Skeletal muscle satellite cell (primary cell): ENCODE measurements around the gene CFAP45. TPM values are rescaled to one million over a fixed set of nuclear protein-coding genes. Genes with fewer than 3 reads are reported as not detected.
A peak's percentile ranks its signal among the peaks of the same experiment; 100 is the strongest.

Source experiments
- H3K27me3 ChIP-seq: 2 replicates; pipeline ENCODE4 v1.7.0; 2013; ENCODE audit warnings: low read length; ENCODE audit not compliant: control insufficient read depth, insufficient read depth
- H3K36me3 ChIP-seq: 2 replicates; pipeline ENCODE4 v1.7.0; 2013; ENCODE audit warnings: mild to moderate bottlenecking, control low read depth, low read length; ENCODE audit not compliant: insufficient read depth
- H3K4me1 ChIP-seq: 2 replicates; pipeline ENCODE4 v1.7.0; 2013; ENCODE audit warnings: low read length; ENCODE audit not compliant: control insufficient read depth, insufficient read depth
- H3K4me2 ChIP-seq: 2 replicates; pipeline ENCODE4 v1.7.0; 2013; ENCODE audit warnings: mild to moderate bottlenecking, low read length
- H3K4me3 ChIP-seq: 2 replicates; pipeline ENCODE4 v1.7.0; 2013; ENCODE audit warnings: low read length
- H3K9ac ChIP-seq: 2 replicates; pipeline ENCODE4 v1.7.0; 2013; ENCODE audit warnings: mild to moderate bottlenecking, low read depth, low read length, moderate library complexity
- H3K9me3 ChIP-seq: replicated peaks from 2 replicates; pipeline ENCODE4 v1.7.0; 2013; ENCODE audit warnings: mild to moderate bottlenecking, control low read depth, low read length
- total RNA-seq: library from RNA; depleted of rRNA; stranded (reverse); fragments of >200 nt; gene quantifications from 2 replicates; pipeline ENCODE4 v1.2.3, GENCODE V29; 2012; rRNA removed

CFAP45 gene, protein sequence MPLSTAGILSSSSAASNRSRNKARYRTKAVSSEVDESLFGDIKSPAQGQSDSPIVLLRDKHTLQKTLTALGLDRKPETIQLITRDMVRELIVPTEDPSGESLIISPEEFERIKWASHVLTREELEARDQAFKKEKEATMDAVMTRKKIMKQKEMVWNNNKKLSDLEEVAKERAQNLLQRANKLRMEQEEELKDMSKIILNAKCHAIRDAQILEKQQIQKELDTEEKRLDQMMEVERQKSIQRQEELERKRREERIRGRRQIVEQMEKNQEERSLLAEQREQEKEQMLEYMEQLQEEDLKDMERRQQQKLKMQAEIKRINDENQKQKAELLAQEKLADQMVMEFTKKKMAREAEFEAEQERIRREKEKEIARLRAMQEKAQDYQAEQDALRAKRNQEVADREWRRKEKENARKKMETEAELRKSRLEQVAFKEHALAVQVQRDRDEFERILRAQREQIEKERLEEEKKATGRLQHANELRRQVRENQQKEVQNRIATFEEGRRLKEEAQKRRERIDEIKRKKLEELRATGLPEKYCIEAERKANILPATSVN
- 0.22 and 0.51 TPM in 2 replicates for total RNA-seq

DNA sequence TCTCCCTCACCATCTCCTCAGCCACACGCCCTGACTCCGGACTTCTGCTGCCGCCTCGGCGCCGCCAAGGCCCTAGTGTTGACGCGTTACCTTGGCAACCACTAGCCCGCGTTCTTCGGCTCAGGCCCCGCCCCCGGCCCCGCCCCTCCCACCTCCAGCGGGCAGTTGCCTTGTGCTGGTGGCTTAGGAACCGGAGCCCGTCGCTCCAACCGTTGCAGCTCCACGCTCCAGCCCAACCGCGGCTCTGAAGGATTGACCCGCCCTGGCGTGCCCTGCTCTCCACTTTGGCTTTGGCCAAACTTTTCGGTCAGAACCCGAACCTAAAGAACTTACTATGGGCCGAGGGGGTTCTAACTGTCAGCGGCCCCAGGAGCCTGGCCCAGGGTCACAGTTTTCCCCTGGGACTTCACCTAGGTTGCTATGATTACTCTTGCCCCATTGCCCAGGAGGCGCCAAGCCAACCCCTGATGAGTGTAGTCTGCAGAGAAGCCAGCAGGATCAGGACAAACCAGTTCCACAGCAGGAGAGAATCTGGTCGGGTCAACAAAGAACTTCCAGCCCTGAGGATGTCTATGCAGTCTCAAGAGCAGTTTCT is at the start of gene CFAP45:
Gene CFAP45 (minus strand): TSS at position 80 of the 595 bp plus-strand sequence. CDS start 67 bp downstream, at position 13.
- Histone ChIP-seq H3K9me3 (no peaks in the 10 kb centered on the region), H3K4me3 (no peak within 1 kb of the TSS), H3K4me1 (peaks cover 3% of the 10 kb centered on the region), H3K27me3 (no peaks in the 10 kb centered on the region), H3K36me3 (no peaks in the 10 kb centered on the region), H3K4me2 (peak within 1 kb of the TSS; percentile 38), H3K9ac (no peak within 1 kb of the TSS)

DNA sequence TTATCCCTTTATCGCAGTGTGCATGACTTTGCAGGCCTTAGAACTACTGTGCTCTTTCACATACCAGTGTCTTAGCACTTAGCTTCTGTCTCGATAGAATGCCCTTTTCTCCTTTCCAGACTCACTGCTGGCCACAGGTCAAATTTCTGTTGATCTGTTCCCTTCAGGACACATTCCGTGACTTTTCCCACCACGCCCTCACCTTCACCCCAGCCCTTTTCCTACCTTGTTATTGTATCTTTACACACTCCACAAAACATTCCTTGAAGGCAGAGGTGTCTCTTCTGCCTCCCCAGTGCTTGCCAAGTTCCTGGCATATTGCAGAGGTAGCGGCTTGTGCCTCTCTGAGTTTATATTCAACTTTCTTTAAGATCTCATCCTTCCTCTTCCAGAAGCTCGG is 49.2 kb upstream of the CFAP45 start:
- Histone ChIP-seq H3K27me3 (peaks cover 62% of the 10 kb centered on the region), H3K4me3 (no peak overlapping the region), H3K36me3 (no peaks in the 10 kb centered on the region), H3K4me1 (peaks cover 12% of the 10 kb centered on the region), H3K9me3 (no peaks in the 10 kb centered on the region), H3K4me2 (no peak overlapping the region), H3K9ac (no peak overlapping the region)

DNA sequence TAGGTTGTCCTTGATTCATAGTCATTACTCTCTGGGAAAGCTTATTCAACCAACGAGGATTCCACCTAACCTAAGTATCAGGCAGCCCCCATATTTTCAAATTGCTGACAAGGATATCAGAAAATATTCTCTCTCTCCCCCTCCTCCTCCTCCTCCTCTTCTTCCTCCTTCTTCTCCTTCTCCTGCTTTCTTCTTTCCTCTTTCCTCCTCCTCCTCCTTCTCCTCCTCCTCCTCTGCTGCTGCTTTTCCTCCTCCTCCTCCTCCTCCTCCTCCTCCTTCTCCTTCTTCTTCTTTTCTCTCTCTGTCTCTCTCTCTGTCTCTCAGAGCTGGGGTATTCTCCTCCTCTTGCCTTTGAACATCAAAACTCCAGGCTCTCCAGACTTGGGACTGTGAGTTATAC is 48.0 kb upstream of the CFAP45 start:
- Histone ChIP-seq H3K4me3 (no peak overlapping the region), H3K4me2 (no peak overlapping the region), H3K4me1 (peaks cover 8% of the 10 kb centered on the region), H3K9me3 (no peaks in the 10 kb centered on the region), H3K36me3 (no peaks in the 10 kb centered on the region), H3K27me3 (peaks cover 66% of the 10 kb centered on the region), H3K9ac (no peak overlapping the region)

DNA sequence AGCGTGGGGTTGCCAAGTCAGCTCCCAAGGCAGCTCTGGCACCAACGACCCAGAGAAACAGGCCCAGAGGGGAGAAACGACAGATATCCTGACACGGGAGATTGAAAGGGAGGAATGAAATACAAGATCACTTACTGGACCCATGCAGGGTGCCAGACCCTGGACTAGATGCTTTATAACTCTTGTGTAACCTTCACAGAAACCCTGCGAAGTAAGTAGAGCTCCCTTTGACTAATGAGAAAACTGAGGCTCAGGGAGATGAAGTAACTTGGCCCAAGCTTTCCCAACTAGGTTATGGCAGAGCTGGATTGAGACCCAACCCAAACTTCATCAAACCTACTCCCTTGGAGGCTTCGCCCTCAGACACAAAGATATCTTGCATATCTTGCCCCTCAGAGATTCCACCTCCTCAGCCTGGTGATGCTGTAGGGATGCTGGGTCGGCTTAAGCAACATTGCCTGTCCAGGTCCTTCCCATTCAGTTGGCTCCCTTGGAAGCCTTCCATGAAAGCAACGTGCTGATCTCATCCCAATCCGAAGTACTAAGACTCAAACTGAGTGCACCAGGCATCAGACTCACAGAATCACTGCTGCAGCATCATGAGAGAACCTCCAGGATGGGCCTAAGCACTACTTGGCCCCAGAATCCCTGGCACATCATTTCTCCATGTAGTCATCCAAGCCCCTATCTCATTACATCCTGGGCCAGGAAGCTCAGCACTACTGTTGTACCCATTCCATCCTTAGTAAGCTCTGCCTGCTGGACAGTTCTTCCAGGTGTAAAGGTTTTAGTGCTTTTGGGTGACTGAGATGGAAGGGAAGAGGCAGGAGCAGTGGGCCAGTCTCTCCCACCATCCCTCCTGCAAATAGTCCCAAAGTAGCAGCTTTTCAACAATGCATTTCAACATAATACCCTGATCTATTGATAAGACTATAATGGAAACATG is 46.5 kb upstream of the CFAP45 start:
- Histone ChIP-seq H3K27me3 (peaks cover 66% of the 10 kb centered on the region), H3K4me2 (peak overlapping the region; percentile 91), H3K4me3 (peak overlapping the region; percentile 70), H3K4me1 (peaks cover 8% of the 10 kb centered on the region), H3K9me3 (no peaks in the 10 kb centered on the region), H3K9ac (no peak overlapping the region), H3K36me3 (no peaks in the 10 kb centered on the region)

DNA sequence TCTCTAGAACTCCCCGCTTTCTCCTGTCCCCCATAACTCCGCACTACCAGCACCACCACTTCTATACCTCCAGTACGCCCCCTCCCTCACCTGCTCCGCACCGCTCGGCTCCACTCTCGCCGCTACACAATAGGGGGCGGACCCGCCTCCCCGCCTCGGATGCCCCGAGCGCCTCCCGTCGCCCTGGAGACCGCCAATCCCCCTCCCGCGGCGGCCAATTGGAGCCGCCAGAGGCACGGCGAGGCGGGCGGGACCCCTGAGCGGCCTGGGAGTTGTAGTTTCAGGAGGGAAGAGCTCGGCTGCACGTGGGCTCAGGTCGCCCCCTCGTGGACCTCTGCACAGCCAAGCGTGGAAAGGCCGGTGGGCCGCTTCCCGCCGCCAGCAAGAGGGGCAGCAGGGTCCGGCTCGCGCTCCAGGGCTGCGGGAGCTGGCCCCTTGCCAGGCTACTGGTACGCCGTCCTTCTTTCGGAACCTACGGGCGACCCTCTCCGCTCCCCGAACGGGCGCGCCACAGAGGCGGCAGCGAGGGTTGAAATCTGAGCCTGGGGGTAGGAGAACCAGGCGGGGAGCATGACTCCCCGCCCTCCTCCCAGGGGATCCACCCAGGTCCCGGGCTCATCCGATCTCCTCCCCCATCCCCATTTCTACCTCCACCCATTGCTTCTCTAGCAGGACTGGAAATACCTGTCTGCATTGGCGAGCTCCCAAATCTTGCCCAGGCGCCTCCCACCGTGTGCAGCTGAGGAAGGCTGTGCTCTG is 45.7 kb upstream of the CFAP45 start, which contains the start of gene IGSF9:
Gene IGSF9 (minus strand): TSS at position 131 of the 759 bp plus-strand sequence. CDS start 2,159 bp downstream, outside the sequence.
- peak within 1 kb of the TSS; percentile 70 for H3K4me3 ChIP-seq
- H3K27me3 ChIP-seq: peaks cover 68% of the 10 kb centered on the region
- H3K4me2 ChIP-seq: peak within 1 kb of the TSS; percentile 91
- H3K9ac ChIP-seq: peak within 1 kb of the TSS; percentile 38
- H3K36me3 ChIP-seq: no peaks in the 10 kb centered on the region
- no peaks in the 10 kb centered on the region for H3K9me3 ChIP-seq
- peaks cover 8% of the 10 kb centered on the region for H3K4me1 ChIP-seq

DNA sequence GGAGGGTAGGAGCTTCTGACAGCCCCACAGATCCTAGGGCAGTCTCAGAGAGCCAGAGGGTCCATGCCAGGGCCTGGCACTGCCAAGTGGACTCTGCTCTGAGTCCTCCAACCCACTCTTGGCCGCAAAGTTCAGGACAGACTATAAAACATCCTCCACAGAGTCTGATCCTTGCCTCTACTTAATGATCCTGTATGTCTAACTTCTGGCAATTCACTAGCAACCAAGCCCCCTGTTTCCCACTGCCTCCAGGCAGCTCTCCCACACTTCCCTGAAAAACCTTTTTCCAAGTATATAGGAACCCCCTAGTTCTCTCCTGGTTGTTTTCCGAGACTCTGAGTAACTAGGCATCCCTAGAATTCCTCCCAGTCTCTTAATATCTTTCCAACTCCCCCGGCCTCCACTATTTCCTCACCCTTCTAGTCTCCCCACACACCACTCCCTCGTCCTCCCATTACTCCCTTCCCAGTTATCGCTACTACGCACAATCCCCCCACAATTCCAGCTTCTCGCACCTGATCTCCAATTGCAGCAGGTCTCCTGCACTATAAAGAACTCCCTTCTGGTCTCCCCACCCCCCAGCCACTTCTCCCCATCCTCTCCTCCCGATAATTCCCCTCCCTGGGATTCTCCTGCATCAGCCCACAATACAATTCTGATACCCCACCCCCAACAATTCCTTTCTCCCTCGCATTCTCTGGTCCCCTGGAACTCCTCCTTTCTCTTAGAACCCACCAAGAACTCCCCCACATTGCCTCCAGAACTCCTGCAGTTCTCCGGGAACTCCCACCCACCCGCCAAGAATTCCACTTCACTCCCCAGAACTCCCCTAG is 44.9 kb upstream of the CFAP45 start:
- peak overlapping the region; percentile 91 for H3K4me2 ChIP-seq
- peaks cover 67% of the 10 kb centered on the region for H3K27me3 ChIP-seq
- H3K4me1 ChIP-seq: peaks cover 8% of the 10 kb centered on the region
- H3K9me3 ChIP-seq: no peaks in the 10 kb centered on the region
- peak overlapping the region; percentile 70 for H3K4me3 ChIP-seq
- no peak overlapping the region for H3K9ac ChIP-seq
- no peaks in the 10 kb centered on the region for H3K36me3 ChIP-seq

DNA sequence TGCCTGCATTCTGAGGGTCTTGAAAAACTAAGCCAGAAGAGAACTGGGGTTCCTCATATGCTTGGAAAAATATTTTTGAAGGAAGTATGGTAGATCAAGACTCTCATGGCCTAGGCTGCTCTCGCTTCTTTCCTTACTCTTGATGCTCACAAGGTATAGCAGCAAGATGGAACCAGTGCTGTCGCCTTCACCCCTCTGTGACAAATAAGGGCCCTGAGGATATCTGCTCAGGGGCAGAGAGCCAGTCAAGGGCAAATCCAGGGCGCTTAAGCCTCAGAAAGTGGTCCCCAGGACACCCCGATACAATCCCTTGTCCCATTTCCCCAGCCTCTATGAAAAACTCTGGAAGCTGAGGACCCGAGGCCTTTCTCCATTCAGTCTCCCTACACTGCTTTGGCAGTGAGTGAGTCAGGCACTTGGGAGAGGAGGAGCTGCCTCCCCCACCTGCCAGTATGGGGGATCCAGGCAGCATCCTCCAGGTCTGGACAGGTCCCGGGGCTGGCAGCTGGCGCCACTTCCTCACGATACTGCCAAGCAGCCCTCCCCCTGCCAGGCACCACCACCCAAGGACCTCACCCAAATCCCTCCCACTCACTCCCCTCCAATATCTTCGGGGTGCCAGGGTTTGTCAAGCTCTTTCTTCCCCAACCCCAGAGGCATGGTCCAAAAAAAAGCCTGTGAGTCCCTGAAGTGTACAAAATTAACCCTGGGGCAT is 44.1 kb upstream of the CFAP45 start:
- Histone ChIP-seq H3K4me1 (peaks cover 8% of the 10 kb centered on the region), H3K4me2 (no peak overlapping the region), H3K4me3 (no peak overlapping the region), H3K36me3 (no peaks in the 10 kb centered on the region), H3K27me3 (peaks cover 66% of the 10 kb centered on the region), H3K9ac (no peak overlapping the region), H3K9me3 (no peaks in the 10 kb centered on the region)

DNA sequence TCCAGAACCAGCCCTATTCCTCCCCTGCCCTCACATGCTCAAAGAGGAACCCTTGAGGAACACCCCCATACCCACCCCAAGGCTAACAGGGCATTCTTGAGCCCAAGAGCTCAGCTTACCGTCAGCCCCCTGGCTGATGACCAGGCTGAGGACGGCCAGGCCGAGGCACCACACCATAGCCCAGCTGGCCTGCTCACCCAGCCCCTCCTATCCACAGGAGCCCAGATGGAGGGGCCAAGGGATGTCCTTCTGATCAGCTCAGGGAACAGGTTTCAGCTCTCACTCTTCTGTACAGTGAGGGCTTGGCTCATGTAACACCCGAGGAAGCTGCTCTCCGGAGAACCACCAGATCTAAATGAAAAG is 43.3 kb upstream of the CFAP45 start:
- peaks cover 8% of the 10 kb centered on the region for H3K4me1 ChIP-seq
- H3K4me2 ChIP-seq: no peak overlapping the region
- H3K4me3 ChIP-seq: no peak overlapping the region
- H3K9me3 ChIP-seq: no peaks in the 10 kb centered on the region
- H3K36me3 ChIP-seq: no peaks in the 10 kb centered on the region
- no peak overlapping the region for H3K9ac ChIP-seq
- peaks cover 71% of the 10 kb centered on the region for H3K27me3 ChIP-seq

DNA sequence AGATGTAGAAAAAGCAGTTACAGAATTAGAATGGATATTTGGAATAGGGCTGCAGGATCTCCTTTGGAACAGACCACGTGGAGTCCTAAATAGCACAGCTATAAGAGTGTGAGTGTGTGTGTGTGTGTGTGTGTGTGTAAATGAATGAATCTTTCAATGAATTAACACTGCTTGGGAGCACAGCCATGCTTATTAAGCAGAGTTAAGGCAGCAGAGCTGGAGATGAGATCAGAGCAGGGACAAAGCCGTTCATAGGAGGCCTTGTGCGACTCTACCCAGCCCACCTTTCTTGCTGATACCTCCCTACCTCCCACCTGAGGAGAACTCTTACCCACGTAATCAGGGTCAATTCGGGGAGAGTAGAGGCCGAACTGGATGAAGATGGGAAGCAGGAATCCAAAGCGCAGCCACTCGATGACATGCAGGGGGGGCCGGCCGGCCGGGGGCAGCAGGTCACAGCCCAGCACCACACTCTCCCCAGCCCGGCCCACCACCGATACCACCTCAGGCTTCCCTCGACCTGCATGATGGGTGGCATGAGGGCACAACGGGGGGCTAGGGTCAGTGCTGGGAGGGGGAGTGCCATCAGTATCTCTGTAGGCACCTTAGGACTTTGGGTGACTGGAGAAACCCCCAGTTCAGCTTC is 42.8 kb upstream of the CFAP45 start:
- Histone ChIP-seq H3K9me3 (no peaks in the 10 kb centered on the region), H3K9ac (no peak overlapping the region), H3K4me2 (no peak overlapping the region), H3K27me3 (peaks cover 76% of the 10 kb centered on the region), H3K4me1 (peaks cover 8% of the 10 kb centered on the region), H3K36me3 (no peaks in the 10 kb centered on the region), H3K4me3 (no peak overlapping the region)
